Activated naive CD4-positive, alpha-beta T cell (primary cell): Measurements from ENCODE around the gene MED13L.
"Not testable (repeated sequence)": the region's sequence is repeated elsewhere in the genome, so short reads cannot be mapped to it uniquely, and the experiment has no call there.

Experiments
- DNase-seq, 4 experiments: peaks; one replicate each; lab custom pipeline; 2025; lab: John Stamatoyannopoulos, UW

MED13L gene

DNA sequence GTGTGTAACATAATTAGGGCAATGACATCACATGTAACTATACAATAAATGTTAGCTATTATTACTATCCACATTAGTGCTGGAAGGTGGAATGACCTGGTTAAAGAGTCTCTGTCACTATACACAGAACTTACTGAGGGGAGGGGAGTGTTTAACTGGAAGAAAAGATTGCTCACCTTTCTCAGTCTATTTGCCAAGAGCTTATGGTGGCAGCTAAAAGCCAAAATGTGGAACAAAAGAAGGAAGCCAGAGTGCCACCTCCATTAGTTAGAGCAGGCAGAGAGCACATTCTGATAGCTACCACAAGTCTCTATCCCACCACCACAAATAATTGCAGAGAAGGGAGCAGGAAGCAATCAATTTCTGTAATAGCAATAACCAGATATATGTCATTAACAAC is 124.4 kb downstream of the MED13L start:
- no peak for DNase-seq

GRCh38 chr12:116152268-116152667 is 125.2 kb downstream of the MED13L start:
- no peak for DNase-seq

GRCh38 chr12:116150452-116150851 is 127.0 kb downstream of the MED13L start:
- no peak for DNase-seq

- DNase-seq: no peak
These were observed 127.5 kb downstream of the MED13L start for GRCh38 chr12:116150001-116150400.

- DNase-seq: no peak
These were observed 128.6 kb downstream of the MED13L start for GRCh38 chr12:116148844-116149243.

DNA sequence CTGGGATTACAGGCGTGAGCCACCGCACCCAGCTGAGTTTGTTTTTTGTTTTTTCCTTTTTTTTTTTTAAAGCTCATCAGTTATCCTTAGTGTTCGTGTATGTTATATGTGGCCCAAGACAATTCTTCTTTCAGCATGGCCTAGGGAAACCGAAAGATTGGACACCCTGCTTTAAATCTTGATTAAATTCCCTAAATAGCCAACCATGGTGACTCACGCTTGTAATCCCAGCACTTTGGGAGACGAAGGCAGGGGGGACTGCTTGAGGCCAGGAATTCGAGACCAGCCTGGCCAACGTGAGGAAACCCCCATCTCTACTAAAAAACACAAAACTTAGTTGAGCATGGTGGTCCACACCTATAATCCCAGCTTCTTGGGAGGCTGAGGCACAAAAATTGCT is 131.1 kb downstream of the MED13L start:
- DNase-seq: no peak

DNA sequence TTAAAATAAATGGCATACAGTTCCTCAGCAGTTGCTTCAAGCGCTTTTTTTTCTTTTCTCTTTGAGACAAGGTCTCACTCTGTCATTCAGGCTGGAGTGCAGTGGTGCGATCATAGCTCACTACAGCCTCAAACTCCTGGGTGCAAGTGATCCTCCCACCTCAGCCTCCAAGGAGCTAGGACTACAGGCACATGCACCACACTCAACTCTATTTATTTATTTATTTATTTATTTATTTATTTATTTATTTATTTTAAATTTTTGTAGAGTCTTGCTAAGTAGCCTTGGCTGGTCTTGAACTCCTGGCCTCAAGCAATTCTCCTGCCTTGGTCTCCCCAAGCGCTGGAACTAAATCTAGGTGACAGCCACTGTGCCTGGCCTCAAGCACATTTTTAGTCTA is 132.0 kb downstream of the MED13L start:
- DNase-seq: no peak

DNA sequence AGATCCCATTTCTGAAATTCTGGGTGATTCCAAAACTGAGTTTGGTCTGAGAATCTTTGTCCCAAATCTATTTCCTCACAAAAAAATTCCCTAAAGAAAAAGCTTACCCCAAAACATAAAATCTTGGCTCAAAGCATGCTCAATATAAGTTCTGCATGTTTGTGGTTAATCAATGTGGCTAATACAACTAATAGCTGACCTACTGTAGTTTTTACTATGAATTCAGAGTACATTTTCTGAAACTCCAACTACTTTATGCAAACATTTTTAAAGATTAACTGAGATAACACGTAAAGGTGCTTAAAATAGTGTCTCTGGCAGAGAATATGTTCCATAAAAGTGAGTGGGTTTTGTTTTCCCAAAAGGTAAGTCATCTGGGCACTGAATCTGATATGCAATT is 133.1 kb downstream of the MED13L start:
- DNase-seq: no peak

DNA sequence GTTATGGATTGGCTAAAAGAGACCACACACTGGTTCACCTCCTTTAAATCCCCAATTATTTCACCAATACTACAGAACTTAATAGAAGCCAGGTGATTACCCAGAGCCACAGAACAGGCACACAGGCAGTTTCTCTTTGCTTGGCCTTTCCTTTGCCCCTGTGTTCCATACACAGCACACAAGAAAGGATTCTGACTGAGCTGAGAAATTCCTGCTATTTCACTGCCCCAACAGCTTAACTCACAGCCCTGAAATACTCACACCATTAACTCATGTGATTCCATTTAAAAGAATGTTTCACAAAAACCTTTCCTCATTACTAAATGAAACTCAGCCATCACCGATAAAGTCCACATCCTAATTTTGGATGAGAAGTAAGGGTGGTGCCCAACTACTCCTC is 133.6 kb downstream of the MED13L start:
- DNase-seq: no peak

GRCh38 chr12:116142936-116143898 is 134.3 kb downstream of the MED13L start:
- DNase-seq: no peak

DNA sequence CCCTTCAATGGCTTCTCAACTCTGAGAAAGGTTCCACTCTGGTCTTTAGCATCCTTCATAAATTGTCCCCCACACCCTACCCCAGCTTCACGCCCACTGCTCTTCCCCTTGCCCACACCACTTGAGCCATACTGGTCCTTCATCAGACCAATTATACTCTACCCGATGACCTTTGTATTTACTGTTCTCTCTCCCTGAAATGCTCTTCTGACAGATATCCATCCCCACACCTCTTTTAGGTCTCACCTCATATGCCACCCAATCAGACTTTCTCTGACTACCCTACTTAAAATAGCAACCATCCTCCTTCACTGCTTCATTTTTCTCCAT is 135.7 kb downstream of the MED13L start:
- DNase-seq: no peak

GRCh38 chr12:116141110-116141832 is 136.2 kb downstream of the MED13L start:
- DNase-seq: no peak

DNA sequence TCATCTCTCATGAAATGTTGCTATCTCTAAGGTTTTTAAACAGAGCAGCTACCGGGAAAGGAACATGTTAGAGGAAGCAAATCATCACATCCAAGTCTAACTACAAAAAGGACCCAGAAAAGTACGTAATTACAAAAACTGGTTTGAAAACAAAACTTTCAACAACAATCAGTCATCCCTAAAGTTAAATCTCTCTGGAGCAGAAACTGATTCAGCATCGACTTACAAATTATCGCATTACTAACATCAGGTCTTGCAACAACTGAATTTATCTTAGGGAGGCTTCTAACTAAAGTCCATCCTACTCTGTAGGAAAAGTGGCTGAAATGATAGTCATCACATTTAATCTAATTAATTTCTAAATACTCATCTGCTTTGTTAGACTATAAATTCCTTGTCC is 137.0 kb downstream of the MED13L start:
- no peak for DNase-seq

DNA sequence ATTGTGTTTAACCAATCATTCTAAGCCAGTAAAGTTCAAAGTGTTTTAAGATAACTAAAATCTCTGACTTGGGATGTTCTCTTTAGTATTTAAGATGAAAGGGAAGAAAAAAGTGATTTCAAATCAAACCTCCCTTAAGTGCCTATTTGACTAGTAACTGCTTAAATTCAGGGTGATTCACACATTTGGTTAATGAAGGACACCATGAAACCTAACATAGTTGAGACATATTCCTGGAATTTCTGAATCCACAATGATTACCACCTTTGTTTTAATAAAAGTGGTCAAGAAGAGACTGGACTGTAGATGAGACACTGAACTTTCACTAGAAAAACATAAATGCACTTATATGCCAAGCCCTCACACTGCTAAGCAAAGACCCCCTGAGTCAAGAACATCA is 138.7 kb downstream of the MED13L start:
- DNase-seq: no peak

DNA sequence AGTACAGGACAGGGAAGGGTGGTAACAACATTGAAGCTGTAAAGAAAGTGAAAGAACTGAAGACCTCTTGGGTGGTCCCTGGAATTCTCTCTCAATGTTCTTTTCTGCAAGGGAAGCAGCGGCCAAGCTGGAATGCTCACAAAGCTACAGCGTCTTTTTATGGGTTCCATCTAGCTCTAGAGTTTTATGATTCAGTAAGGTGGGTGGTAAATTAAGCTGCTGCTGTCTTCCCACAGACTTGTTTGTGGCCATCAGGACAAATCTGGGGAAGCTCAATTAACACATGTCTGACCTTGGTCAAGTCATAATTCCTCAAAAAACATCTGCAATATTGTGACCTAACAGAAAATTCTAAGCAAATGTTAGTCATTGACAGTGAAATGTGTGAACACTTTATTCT is 139.1 kb downstream of the MED13L start:
- no peak for DNase-seq

DNA sequence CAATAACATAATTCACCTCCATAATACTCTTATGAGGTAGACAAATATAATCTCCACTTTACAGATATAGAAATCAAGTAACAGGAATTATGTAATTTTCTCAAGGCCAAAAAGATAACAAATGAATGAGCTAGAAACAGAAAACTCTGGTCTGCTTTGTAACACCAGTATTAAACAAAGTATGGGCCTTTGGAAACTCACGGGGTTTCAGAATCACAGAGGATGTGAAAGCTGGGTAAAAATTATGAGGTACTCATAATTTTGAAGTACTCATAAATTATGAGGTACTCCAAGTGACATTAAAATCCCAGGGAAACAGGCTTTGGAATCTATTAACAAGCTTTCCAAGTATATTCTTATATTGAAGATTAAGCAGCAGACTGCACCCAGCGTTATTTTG is 140.2 kb downstream of the MED13L start:
- no peak for DNase-seq

DNA sequence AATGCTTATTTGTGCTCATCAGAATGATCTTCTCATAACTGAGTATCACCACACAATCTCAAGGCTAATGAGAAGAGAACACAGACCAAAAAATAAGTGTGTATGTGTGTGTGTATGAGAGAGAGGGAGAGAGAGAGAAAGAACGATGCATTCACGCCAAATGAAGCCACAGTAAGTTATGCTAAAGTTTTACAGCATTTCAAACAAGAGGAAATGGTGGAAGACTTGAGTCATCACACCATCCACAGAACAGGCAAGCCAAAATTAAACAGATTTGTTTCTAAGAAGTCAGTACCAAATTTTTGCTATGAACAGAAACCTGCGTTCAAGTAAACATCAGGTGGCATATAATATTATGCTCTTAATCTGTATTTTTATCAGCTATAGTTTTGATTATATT is 141.2 kb downstream of the MED13L start:
- DNase-seq: no peak

- DNase-seq: no peak
These were observed 142.1 kb downstream of the MED13L start for GRCh38 chr12:116135209-116135930.

DNA sequence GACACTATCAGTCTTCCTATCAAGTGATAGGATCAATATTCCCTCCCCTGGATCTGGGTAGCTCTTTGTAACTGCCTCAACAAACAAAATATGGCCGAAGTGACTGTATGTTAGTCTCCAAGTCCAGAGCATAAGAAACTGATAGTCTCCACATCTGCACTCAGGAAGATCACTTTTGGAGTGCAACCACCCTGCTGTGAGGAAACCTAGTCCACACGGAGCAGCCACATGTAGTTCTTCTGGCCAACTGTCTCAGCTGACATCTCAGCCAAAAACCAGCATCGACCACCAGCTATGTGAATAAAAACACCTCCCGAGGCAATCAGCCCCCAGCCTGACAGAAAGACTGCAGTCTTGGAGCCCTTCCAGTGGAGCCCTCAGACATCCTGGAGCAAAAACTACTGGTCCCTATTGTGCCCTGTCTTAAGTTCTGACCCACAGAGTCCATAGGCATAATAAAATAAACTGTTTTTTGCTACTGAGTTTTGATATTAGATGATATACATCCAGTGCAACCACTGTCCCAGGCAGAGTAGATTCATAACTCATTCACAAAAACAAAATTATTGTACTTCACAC is 143.8 kb downstream of the MED13L start:
- no peak for DNase-seq

DNA sequence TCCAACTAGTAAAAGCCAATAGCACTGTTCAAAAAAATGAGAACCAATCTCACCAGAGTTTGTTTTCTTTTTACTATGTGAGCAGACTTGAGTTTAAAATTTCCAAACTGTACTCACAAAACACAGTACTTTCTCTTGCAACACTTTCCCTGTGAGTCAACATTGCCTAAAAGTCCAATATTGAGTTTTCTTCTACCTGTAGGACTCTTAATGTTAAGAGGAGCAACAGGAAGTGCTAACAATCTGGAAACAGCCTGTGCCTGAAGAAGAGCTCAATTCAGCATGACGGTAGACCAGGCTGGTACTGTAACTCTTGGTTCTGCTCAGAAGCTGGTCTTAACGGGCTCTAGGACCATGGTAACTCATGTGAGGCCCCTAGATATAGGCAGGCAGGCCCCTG is 144.3 kb downstream of the MED13L start:
- no peak for DNase-seq

DNA sequence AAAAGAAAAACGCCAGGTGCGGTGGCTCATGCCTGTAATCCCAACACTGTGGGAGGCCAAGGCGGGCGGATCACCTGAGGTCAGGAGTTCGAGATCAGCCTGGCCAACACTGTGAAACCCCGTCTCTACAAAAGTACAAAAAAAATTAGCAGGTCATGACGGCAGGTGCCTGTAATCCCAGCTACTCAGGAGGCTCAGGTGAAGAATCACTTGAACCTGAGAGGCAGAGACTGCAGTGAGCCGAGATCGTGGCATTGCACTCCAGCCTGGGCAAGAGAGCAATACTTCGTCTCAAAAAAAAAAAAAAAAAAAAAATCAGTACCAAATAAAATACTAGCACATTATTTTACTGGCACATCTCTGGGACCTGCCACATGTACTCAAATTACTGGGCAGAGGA is 145.5 kb downstream of the MED13L start:
- DNase-seq: not testable (repeated sequence)

DNA sequence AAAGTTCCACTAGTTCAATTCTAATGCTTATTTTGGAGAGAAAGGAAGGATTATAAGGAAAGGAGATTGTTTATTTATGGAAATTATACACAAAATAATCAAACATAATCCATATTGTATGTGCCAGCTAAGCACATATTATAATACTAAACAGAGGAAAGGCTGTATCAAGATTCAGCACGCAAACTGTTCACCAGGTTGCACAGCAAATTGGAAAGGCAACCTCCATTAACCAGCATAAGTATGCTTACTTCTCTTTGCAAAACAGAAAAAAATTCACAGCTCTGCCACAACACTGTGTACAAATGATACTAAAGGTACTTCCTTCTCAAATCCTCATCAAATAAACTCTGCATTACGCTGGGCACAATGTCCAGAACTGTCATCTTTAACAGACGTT is 146.3 kb downstream of the MED13L start:
- no peak for DNase-seq
